HepG2 (cell line): ENCODE data around the gene SMKR1. TPM values are rescaled to one million over a fixed set of nuclear protein-coding genes. Genes with fewer than 3 reads are reported as not detected.

Experiments used
- ATAC-seq: fragments of 200-7000 bp; cut with Tn5 transposase; 3 replicates; pipeline ENCODE4 v1.9.1; 2020; ENCODE audit warnings: mild to moderate bottlenecking, moderate library complexity
- BruUV-seq: library from RNA; stranded (reverse); fragments of 400-500 nt; replicated peaks from 2 replicates; lab custom pipeline; 2021; lab: Mats Ljungman, UMichigan
- CTCF ChIA-PET: fragments of 300-600 bp; formaldehyde crosslinking; extraction: SDS; loops from one replicate; lab custom pipeline; 2021; ENCODE audit warnings: low total read pairs, inconsistent platforms, low intra/inter-chr PET ratio; lab: Yijun Ruan, JAX
- POLR2A ChIA-PET: fragments of 350-600 bp; sonication (Branson Sonifier 250); formaldehyde crosslinking; loops from one replicate; lab custom pipeline; 2020; ENCODE audit warnings: antibody characterized with exemption, inconsistent platforms; lab: Yijun Ruan, JAX
- DNase-seq: peaks from one replicate; pipeline ENCODE4 v3.0.0-alpha.2; 2015; ENCODE audit warnings: low spot score
- FAIRE-seq: peaks from 3 replicates; lab custom pipeline; 2011; peaks lifted over from hg19 to GRCh38; lab: Jason Lieb, UNC
- H2AFZ ChIP-seq: one replicate; pipeline ENCODE4 v1.6.1; 2011; ENCODE audit warnings: low read length, inconsistent platforms
- H3K27ac ChIP-seq: fragments of 300-600 bp; 3 replicates; pipeline ENCODE4 v1.8.0; 2011; ENCODE audit warnings: mixed run types, mild to moderate bottlenecking, mixed read lengths, low read length, inconsistent platforms; ENCODE audit not compliant: insufficient read depth; ENCODE audit errors: extremely low read length
- H3K27me3 ChIP-seq, 2 experiments: fragments of 200-600 bp in 1 of 2; 2 replicates in 1 of 2; 3 replicates in 1 of 2; pipeline versions ENCODE4 v1.6.0 to v1.8.0; 2011; ENCODE audit warnings: low read length in 2 of 2, mild to moderate bottlenecking in 2 of 2, moderate library complexity in 2 of 2, inconsistent platforms in 1 of 2; ENCODE audit not compliant: insufficient read depth in 2 of 2, control insufficient read depth in 1 of 2
- H3K36me3 ChIP-seq, 2 experiments: fragments of 200-600 bp in 1 of 2; replicated peaks in 1 of 2; 2 replicates in 1 of 2; 3 replicates in 1 of 2; pipeline versions ENCODE4 v1.5.1 to v1.8.0; 2011; ENCODE audit warnings: low read length in 2 of 2, inconsistent platforms in 1 of 2; ENCODE audit not compliant: insufficient read depth in 2 of 2, control insufficient read depth in 1 of 2
- H3K4me1 ChIP-seq: 2 replicates; pipeline ENCODE4 v1.5.1; 2012; ENCODE audit warnings: low read length, inconsistent platforms; ENCODE audit not compliant: insufficient read depth
- H3K4me2 ChIP-seq: 2 replicates; pipeline ENCODE4 v1.6.0; 2011; ENCODE audit warnings: low read depth, low read length, inconsistent platforms
- H3K4me3 ChIP-seq, 3 experiments: fragments of 200-600 bp in 1 of 3; sonication (generic), shearing (Covaris generic) in 1 of 3; replicated peaks in 1 of 3; 2 replicates each; pipeline ENCODE4 v1.5.1; 2011 to 2016; ENCODE audit warnings: low read length in 3 of 3, inconsistent platforms in 2 of 3, low read depth in 2 of 3, mild to moderate bottlenecking in 2 of 3, control low read depth in 1 of 3, mixed read lengths in 1 of 3; ENCODE audit not compliant: insufficient read depth in 1 of 3
- H3K79me2 ChIP-seq: one replicate; pipeline ENCODE4 v1.6.1; 2011; ENCODE audit warnings: low read length, inconsistent platforms; ENCODE audit not compliant: insufficient read depth
- H3K9ac ChIP-seq: 2 replicates; pipeline ENCODE4 v1.6.0; 2011; ENCODE audit warnings: mild to moderate bottlenecking, low read depth, low read length, inconsistent platforms; ENCODE audit not compliant: insufficient read depth
- H3K9me3 ChIP-seq: 2 replicates; pipeline ENCODE4 v1.5.1; 2012; ENCODE audit warnings: mild to moderate bottlenecking, low read length
- H4K20me1 ChIP-seq: 2 replicates; pipeline ENCODE4 v1.6.0; 2011; ENCODE audit warnings: inconsistent platforms, mild to moderate bottlenecking, low read length, moderate library complexity; ENCODE audit not compliant: insufficient read depth
- ATRX ChIP-seq: sonication (generic); formaldehyde crosslinking; IDR thresholded peaks from 2 replicates; pipeline ENCODE4 v1.4.0; 2020; ENCODE audit warnings: missing genetic modification reagents, borderline replicate concordance
- ELF3 ChIP-seq: IDR thresholded peaks from 2 replicates; pipeline ENCODE4 v1.6.1; 2016; ENCODE audit warnings: missing genetic modification reagents, missing compliant biosample characterization
- MBD4 ChIP-seq: IDR thresholded peaks from 2 replicates; pipeline ENCODE4 v1.6.1; 2012; ENCODE audit warnings: low read length, inconsistent platforms, borderline replicate concordance
- NFATC3 ChIP-seq: sonication (generic); formaldehyde crosslinking; IDR thresholded peaks from 2 replicates; pipeline ENCODE4 v1.5.1; 2020; ENCODE audit warnings: mild to moderate bottlenecking, missing genetic modification reagents
- SP2 ChIP-seq: sonication (generic); formaldehyde crosslinking; IDR thresholded peaks from 2 replicates; pipeline ENCODE4 v1.5.1; 2020; ENCODE audit warnings: mild to moderate bottlenecking, missing genetic modification reagents
- SYNCRIP ChIP-seq: fragments of 200-400 bp; formaldehyde crosslinking; IDR thresholded peaks from 2 replicates; pipeline ENCODE4 v1.6.1; 2018; ENCODE audit warnings: mild to moderate bottlenecking, low read depth, low read length; ENCODE audit not compliant: insufficient read depth
- TCF7 ChIP-seq: sonication (generic); IDR thresholded peaks from 2 replicates; pipeline ENCODE4 v1.6.1; 2016; ENCODE audit warnings: antibody characterized with exemption, low read depth
- YY1 ChIP-seq: IDR thresholded peaks from 2 replicates; pipeline ENCODE4 v1.6.1; 2011; ENCODE audit warnings: low read length, low read depth, moderate library complexity, mild to moderate bottlenecking; ENCODE audit not compliant: insufficient read depth, insufficient replicate concordance
- ZNF703 ChIP-seq: sonication (generic); formaldehyde crosslinking; IDR thresholded peaks from 2 replicates; pipeline ENCODE4 v1.5.1; 2020; ENCODE audit warnings: missing genetic modification reagents, mild to moderate bottlenecking, moderate library complexity, borderline replicate concordance
- WGBS: methylation state at CpG from one replicate; pipeline ENCODE4 v1.1.6; 2017; ENCODE audit warnings: low lambda C conversion rate; 5-methylcytosine and 5-hydroxymethylcytosine counted together
- in situ Hi-C: cut with HindIII; loops from 2 replicates; pipeline ENCODE4 v1.10.0; 2017; ENCODE audit warnings: low pct_unique_long_range_greater_than_20kb; ENCODE audit not compliant: extremely low pct_ligation_motif_present
- intact Hi-C: fragments of 100-400 bp; cut with micrococcal nuclease; formaldehyde crosslinking; loops from one replicate; pipeline ENCODE4 v1.10.0; 2022; ENCODE audit not compliant: unreplicated experiment
- polyA plus RNA-seq, 8 experiments: library from polyadenylated mRNA; depleted of rRNA in 3 of 8; stranded (reverse) in 7 of 8; unstranded in 1 of 8; fragments of >200 nt; fragmentation: Illumina TruSeq in 4 of 8; extraction: Trizol in 4 of 8; gene quantifications; 2 replicates each; pipeline versions ENCODE4 v1.2.1 to v1.2.3, GENCODE V29; 2011 to 2016; ENCODE audit warnings: low read depth in 4 of 8, missing spikeins in 1 of 8, mixed read lengths in 1 of 8; ENCODE audit not compliant: insufficient read depth in 1 of 8
- total RNA-seq, 5 experiments: library from RNA; depleted of rRNA; stranded (reverse); fragments of >200 nt; fragmentation: Illumina TruSeq; extraction: Trizol; gene quantifications; 2 replicates each; pipeline ENCODE4 v1.2.3, GENCODE V29; 2016; ENCODE audit warnings: low read depth in 1 of 5
- TF ChIP-seq, protein P1 (sequence below): sonication (generic); formaldehyde crosslinking; IDR thresholded peaks from 2 replicates; pipeline ENCODE4 v1.8.0; 2022; ENCODE audit warnings: mild to moderate bottlenecking, missing genetic modification reagents
- TF ChIP-seq, protein P2 (sequence below): sonication (generic); formaldehyde crosslinking; IDR thresholded peaks from 2 replicates; pipeline ENCODE4 v1.8.0; 2022; ENCODE audit warnings: mild to moderate bottlenecking, missing genetic modification reagents, moderate library complexity
- TF ChIP-seq, protein P3 (sequence below): sonication (generic); formaldehyde crosslinking; IDR thresholded peaks from 2 replicates; pipeline ENCODE4 v1.4.0; 2020; ENCODE audit warnings: mild to moderate bottlenecking, missing genetic modification reagents

SMKR1 gene
- total and polyA plus RNA-seq, 2 of the 13 experiments (the other 11 are each of a cell fraction or from before 2014, with no cell fraction given), result 0.07 TPM; not detected in 1

DNA sequence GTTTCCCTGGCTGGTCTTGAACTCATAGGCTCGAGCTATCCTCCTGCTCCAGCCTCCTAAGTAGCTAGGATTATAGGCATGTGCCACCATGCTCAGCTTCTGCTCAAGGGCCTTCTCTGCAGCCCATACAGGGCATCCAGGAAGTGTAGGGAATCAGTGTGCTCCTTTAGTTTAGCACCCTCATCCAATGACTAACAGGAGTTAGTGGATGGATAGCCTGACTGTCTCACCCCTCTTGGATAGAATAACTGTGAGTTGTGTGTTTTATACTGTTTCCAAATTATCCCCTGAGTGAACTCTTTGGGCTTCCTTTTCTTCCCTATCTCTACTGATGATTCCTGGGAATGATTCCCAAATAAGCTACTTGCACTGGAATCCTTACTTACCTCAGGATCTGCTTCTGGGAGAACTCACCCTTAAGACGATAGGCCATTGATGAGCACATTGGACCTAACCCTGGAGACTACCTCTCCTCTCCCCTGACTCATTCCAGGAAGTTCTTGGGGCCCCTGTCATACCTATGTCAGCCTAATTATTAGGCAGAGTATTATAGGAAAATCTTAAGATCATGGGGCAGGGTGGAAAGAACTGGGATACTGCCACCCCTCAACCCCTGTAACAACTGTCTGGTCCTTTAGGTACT, 49.6 kb upstream of the SMKR1 start:
- Histone ChIP-seq H3K27ac (no peak overlapping the region), H3K9ac (no peak overlapping the region), H3K4me1 (no peaks in the 10 kb centered on the region), H3K36me3 (peaks cover 1 to 25% of the 10 kb centered on the region in 2 experiments; a peak in 3 of 5 replicates), H3K79me2 (no peaks in the 10 kb centered on the region), H3K4me2 (no peak overlapping the region), H3K27me3 (no peaks in the 10 kb centered on the region), H3K4me3 (no peak overlapping the region), H3K9me3 (no peaks in the 10 kb centered on the region), H4K20me1 (no peaks in the 10 kb centered on the region), H2AFZ (no peak overlapping the region)
- in situ Hi-C loops (no loop called here), intact Hi-C loops (no loop called here)
- ChIA-PET POLR2A (no interaction called here), CTCF (no interaction called here)
- ATAC-seq (no peak), FAIRE-seq (no peak), DNase-seq (no peak)
- 85% methylated on average over 2 of the region's 2 CpGs for WGBS
- BruUV-seq, result no TSS peak
- TF ChIP-seq ATRX (CRISPR knock-in tag), result no peak
- no peak for TF ChIP-seq SP2 (CRISPR knock-in tag)
- no peak for TF ChIP-seq SYNCRIP
- TF ChIP-seq, protein P1, sequence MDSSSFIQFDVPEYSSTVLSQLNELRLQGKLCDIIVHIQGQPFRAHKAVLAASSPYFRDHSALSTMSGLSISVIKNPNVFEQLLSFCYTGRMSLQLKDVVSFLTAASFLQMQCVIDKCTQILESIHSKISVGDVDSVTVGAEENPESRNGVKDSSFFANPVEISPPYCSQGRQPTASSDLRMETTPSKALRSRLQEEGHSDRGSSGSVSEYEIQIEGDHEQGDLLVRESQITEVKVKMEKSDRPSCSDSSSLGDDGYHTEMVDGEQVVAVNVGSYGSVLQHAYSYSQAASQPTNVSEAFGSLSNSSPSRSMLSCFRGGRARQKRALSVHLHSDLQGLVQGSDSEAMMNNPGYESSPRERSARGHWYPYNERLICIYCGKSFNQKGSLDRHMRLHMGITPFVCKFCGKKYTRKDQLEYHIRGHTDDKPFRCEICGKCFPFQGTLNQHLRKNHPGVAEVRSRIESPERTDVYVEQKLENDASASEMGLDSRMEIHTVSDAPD (CRISPR knock-in tag), result no peak
- no peak for TF ChIP-seq ELF3 (CRISPR knock-in tag)
- no peak for TF ChIP-seq YY1
- TF ChIP-seq MBD4, result no peak
- TF ChIP-seq TCF7, result no peak
- no peak for TF ChIP-seq ZNF703
- TF ChIP-seq, protein P2, sequence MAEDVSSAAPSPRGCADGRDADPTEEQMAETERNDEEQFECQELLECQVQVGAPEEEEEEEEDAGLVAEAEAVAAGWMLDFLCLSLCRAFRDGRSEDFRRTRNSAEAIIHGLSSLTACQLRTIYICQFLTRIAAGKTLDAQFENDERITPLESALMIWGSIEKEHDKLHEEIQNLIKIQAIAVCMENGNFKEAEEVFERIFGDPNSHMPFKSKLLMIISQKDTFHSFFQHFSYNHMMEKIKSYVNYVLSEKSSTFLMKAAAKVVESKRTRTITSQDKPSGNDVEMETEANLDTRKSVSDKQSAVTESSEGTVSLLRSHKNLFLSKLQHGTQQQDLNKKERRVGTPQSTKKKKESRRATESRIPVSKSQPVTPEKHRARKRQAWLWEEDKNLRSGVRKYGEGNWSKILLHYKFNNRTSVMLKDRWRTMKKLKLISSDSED (CRISPR knock-in tag), result no peak
- TF ChIP-seq NFATC3, result no peak
- TF ChIP-seq, protein P3, sequence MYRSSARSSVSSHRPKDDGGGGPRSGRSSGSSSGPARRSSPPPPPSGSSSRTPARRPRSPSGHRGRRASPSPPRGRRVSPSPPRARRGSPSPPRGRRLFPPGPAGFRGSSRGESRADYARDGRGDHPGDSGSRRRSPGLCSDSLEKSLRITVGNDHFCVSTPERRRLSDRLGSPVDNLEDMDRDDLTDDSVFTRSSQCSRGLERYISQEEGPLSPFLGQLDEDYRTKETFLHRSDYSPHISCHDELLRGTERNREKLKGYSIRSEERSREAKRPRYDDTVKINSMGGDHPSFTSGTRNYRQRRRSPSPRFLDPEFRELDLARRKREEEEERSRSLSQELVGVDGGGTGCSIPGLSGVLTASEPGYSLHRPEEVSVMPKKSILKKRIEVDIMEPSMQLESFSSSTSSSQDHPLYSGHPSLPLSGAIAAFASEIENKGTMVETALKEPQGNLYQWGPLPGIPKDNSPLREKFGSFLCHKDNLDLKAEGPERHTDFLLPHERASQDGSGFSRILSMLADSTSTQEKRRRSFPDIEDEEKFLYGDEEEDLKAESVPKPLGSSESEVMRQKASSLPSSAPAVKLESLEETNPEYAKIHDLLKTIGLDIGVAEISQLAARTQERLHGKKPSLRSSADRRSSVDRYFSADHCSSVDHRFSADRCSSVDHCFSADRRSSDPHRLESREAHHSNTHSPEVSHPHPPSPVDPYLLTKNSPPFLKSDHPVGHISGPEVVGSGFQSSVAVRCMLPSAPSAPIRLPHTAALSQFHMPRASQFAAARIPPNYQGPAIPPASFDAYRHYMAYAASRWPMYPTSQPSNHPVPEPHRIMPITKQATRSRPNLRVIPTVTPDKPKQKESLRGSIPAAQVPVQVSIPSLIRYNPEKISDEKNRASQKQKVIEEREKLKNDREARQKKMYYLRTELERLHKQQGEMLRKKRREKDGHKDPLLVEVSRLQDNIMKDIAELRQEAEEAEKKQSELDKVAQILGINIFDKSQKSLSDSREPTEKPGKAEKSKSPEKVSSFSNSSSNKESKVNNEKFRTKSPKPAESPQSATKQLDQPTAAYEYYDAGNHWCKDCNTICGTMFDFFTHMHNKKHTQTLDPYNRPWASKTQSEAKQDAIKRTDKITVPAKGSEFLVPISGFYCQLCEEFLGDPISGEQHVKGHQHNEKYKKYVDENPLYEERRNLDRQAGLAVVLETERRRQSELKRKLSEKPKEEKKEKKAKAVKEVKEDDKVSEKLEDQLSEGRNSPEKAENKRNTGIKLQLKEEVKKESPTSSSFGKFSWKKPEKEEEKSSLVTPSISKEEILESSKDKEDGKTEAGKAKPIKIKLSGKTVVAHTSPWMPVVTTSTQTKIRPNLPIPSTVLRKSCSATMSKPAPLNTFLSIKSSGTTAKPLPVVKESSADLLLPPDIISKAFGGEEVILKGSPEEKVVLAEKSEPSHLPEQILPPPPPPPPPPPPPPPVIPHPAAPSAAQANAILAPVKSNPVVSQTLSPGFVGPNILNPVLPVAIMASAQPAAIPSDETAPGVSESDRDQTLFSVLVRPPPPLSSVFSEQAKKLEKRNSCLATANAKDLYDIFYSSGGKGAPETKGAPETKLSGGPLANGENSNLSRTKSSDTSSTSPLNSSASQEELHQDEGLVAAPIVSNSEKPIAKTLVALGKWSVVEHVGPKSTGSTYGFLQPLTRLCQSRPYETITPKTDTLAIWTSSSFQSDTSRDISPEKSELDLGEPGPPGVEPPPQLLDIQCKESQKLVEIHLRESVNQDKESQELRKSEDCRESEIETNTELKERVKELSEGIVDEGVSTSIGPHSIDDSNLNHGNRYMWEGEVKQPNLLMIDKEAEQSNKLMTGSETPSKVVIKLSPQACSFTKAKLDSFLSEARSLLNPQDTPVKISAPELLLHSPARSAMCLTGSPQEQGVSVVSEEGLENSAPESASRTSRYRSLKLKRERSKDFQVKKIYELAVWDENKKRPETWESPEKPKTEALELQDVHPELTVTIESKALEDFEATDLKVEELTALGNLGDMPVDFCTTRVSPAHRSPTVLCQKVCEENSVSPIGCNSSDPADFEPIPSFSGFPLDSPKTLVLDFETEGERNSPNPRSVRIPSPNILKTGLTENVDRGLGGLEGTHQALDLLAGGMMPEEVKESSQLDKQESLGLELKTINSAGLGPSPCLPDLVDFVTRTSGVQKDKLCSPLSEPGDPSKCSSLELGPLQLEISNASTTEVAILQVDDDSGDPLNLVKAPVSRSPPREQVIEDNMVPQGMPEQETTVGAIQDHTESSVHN, result no peak
